Mesendoderm (in vitro differentiated cells): ENCODE data around the gene CCNY.

ENCODE experiments used
- DNase-seq: peaks from one replicate; pipeline ENCODE4 v3.0.0; 2013
- H2AK5ac ChIP-seq: 2 replicates; pipeline ENCODE4 v1.6.1; 2013; ENCODE audit warnings: low read length, inconsistent platforms
- H2BK120ac ChIP-seq: 2 replicates; pipeline ENCODE4 v1.6.1; 2013; ENCODE audit warnings: low read depth, mild to moderate bottlenecking, low read length, moderate library complexity, mixed read lengths
- H2BK15ac ChIP-seq: replicated peaks from 2 replicates; pipeline ENCODE4 v1.6.1; 2013; ENCODE audit warnings: low read depth, mild to moderate bottlenecking, moderate library complexity
- H2BK5ac ChIP-seq: 2 replicates; pipeline ENCODE4 v1.6.1; 2013; ENCODE audit warnings: low read length, inconsistent platforms
- H3K18ac ChIP-seq: 2 replicates; pipeline ENCODE4 v1.6.1; 2013; ENCODE audit warnings: mild to moderate bottlenecking, low read length, mixed read lengths
- H3K23ac ChIP-seq: one replicate; pipeline ENCODE4 v1.6.1; 2013; ENCODE audit warnings: low read length
- H3K27ac ChIP-seq: 2 replicates; pipeline ENCODE4 v1.5.1; 2013; ENCODE audit warnings: low read depth, mild to moderate bottlenecking, inconsistent platforms, low read length, moderate library complexity
- H3K27me3 ChIP-seq: 2 replicates; pipeline ENCODE4 v1.6.1; 2013; ENCODE audit warnings: low read length, control low read depth, mild to moderate bottlenecking, inconsistent platforms; ENCODE audit not compliant: insufficient read depth, poor library complexity
- H3K36me3 ChIP-seq: 2 replicates; pipeline ENCODE4 v1.6.1; 2013; ENCODE audit warnings: low read length, inconsistent platforms; ENCODE audit not compliant: control insufficient read depth, insufficient read depth
- H3K4ac ChIP-seq: one replicate; pipeline ENCODE4 v1.6.1; 2013; ENCODE audit warnings: low read depth, mild to moderate bottlenecking, low read length, moderate library complexity
- H3K4me1 ChIP-seq: 2 replicates; pipeline ENCODE4 v1.6.1; 2013; ENCODE audit warnings: low read depth, low read length, inconsistent platforms; ENCODE audit not compliant: control insufficient read depth
- H3K4me2 ChIP-seq: 2 replicates; pipeline ENCODE4 v1.6.1; 2013; ENCODE audit warnings: low read length
- H3K4me3 ChIP-seq: 2 replicates; pipeline ENCODE4 v1.5.1; 2013; ENCODE audit warnings: mild to moderate bottlenecking, low read length
- H3K56ac ChIP-seq: one replicate; pipeline ENCODE4 v1.6.1; 2013; ENCODE audit warnings: low read length
- H3K79me1 ChIP-seq: 2 replicates; pipeline ENCODE4 v1.6.1; 2013; ENCODE audit warnings: low read length, inconsistent platforms
- H3K79me2 ChIP-seq: 2 replicates; pipeline ENCODE4 v1.6.1; 2013; ENCODE audit warnings: mild to moderate bottlenecking, low read length; ENCODE audit not compliant: control insufficient read depth, insufficient read depth
- H3K9ac ChIP-seq: 2 replicates; pipeline ENCODE4 v1.6.1; 2013; ENCODE audit warnings: low read length, inconsistent platforms
- H4K5ac ChIP-seq: one replicate; pipeline ENCODE4 v1.6.1; 2013; ENCODE audit warnings: low read length
- H4K8ac ChIP-seq: one replicate; pipeline ENCODE4 v1.6.1; 2013; ENCODE audit warnings: low read depth, mild to moderate bottlenecking, control low read depth, low read length, moderate library complexity
- WGBS: extraction: QIAGEN DNeasy Blood & Tissue Kit; methylation state at CpG from one replicate; pipeline ENCODE4 v1.1.7; 2013; ENCODE audit warnings: low lambda C conversion rate, missing lambda C conversion rate; ENCODE audit not compliant: insufficient coverage; ENCODE audit errors: extremely low coverage; 5-methylcytosine and 5-hydroxymethylcytosine counted together

The CCNY gene

GRCh38 chr10:35367107-35367859 lies 31.0 kb downstream of the CCNY start:
- DNase-seq: no peak
- Histone ChIP-seq H2BK5ac (no peak overlapping the region), H3K56ac (no peak overlapping the region), H3K4me1 (no peaks in the 10 kb centered on the region), H3K27ac (no peak overlapping the region), H3K23ac (no peak overlapping the region), H3K18ac (no peak overlapping the region), H3K4me3 (no peak overlapping the region), H2AK5ac (no peak overlapping the region), H3K4ac (no peak overlapping the region), H3K27me3 (no peaks in the 10 kb centered on the region), H4K8ac (no peak overlapping the region), H2BK15ac (no peak overlapping the region), H3K79me2 (peaks cover 43% of the 10 kb centered on the region), H4K5ac (no peak overlapping the region), H3K36me3 (no peaks in the 10 kb centered on the region), H2BK120ac (no peak overlapping the region), H3K4me2 (no peak overlapping the region), H3K9ac (no peak overlapping the region), H3K79me1 (peaks cover 23% of the 10 kb centered on the region)
- no CpG with 5 or more reads among the region's 4 CpGs for WGBS

- Histone ChIP-seq H3K4me1 (no peaks in the 10 kb centered on the region), H3K56ac (no peak overlapping the region), H3K18ac (no peak overlapping the region), H2AK5ac (no peak overlapping the region), H3K4me3 (no peak overlapping the region), H3K79me2 (peaks cover 43% of the 10 kb centered on the region), H3K79me1 (peaks cover 24% of the 10 kb centered on the region), H4K5ac (no peak overlapping the region), H3K4ac (no peak overlapping the region), H2BK5ac (no peak overlapping the region), H2BK15ac (no peak overlapping the region), H3K36me3 (no peaks in the 10 kb centered on the region), H3K23ac (no peak overlapping the region), H3K9ac (no peak overlapping the region), H3K27me3 (no peaks in the 10 kb centered on the region), H3K27ac (no peak overlapping the region), H2BK120ac (no peak overlapping the region), H3K4me2 (no peak overlapping the region), H4K8ac (no peak overlapping the region)
- WGBS: no CpG with 5 or more reads among the region's 4 CpGs
- DNase-seq: no peak
Observed at GRCh38 chr10:35367982-35368381, 31.7 kb downstream of the CCNY start.

GRCh38 chr10:35368485-35369048 lies 32.3 kb downstream of the CCNY start:
- no peak overlapping the region for H3K4me2 ChIP-seq
- no peaks in the 10 kb centered on the region for H3K4me1 ChIP-seq
- H3K36me3 ChIP-seq: no peaks in the 10 kb centered on the region
- no peak for DNase-seq
- no peak overlapping the region for H3K4me3 ChIP-seq
- no peak overlapping the region for H3K4ac ChIP-seq
- no peaks in the 10 kb centered on the region for H3K27me3 ChIP-seq
- no peak overlapping the region for H2BK120ac ChIP-seq
- no peak overlapping the region for H4K5ac ChIP-seq
- peaks cover 24% of the 10 kb centered on the region for H3K79me1 ChIP-seq
- no peak overlapping the region for H2BK5ac ChIP-seq
- no peak overlapping the region for H2BK15ac ChIP-seq
- no peak overlapping the region for H3K27ac ChIP-seq
- no peak overlapping the region for H3K18ac ChIP-seq
- H4K8ac ChIP-seq: no peak overlapping the region
- WGBS: no CpG with 5 or more reads among the region's 11 CpGs
- H3K56ac ChIP-seq: no peak overlapping the region
- no peak overlapping the region for H2AK5ac ChIP-seq
- H3K23ac ChIP-seq: no peak overlapping the region
- no peak overlapping the region for H3K9ac ChIP-seq
- H3K79me2 ChIP-seq: peaks cover 41% of the 10 kb centered on the region

- WGBS: no CpG with 5 or more reads among the region's 6 CpGs
- H3K18ac ChIP-seq: no peak overlapping the region
- no peak for DNase-seq
- H4K5ac ChIP-seq: no peak overlapping the region
- H3K79me1 ChIP-seq: peaks cover 24% of the 10 kb centered on the region
- H3K4me1 ChIP-seq: no peaks in the 10 kb centered on the region
- no peak overlapping the region for H3K9ac ChIP-seq
- no peak overlapping the region for H3K4ac ChIP-seq
- no peak overlapping the region for H3K4me2 ChIP-seq
- no peaks in the 10 kb centered on the region for H3K36me3 ChIP-seq
- no peak overlapping the region for H3K4me3 ChIP-seq
- H2BK5ac ChIP-seq: no peak overlapping the region
- H3K79me2 ChIP-seq: peaks cover 41% of the 10 kb centered on the region
- H4K8ac ChIP-seq: no peak overlapping the region
- H3K23ac ChIP-seq: no peak overlapping the region
- no peak overlapping the region for H2BK15ac ChIP-seq
- H3K27me3 ChIP-seq: no peaks in the 10 kb centered on the region
- H3K56ac ChIP-seq: no peak overlapping the region
- no peak overlapping the region for H2AK5ac ChIP-seq
- no peak overlapping the region for H2BK120ac ChIP-seq
- no peak overlapping the region for H3K27ac ChIP-seq
Observed at GRCh38 chr10:35369049-35369611, 32.8 kb downstream of the CCNY start.

- H3K79me1 ChIP-seq: peaks cover 26% of the 10 kb centered on the region
- H4K5ac ChIP-seq: no peak overlapping the region
- no peak overlapping the region for H3K4me3 ChIP-seq
- H3K18ac ChIP-seq: no peak overlapping the region
- H2BK5ac ChIP-seq: no peak overlapping the region
- H3K23ac ChIP-seq: no peak overlapping the region
- peaks cover 38% of the 10 kb centered on the region for H3K79me2 ChIP-seq
- H3K4me1 ChIP-seq: no peaks in the 10 kb centered on the region
- no peak overlapping the region for H3K27ac ChIP-seq
- no peak overlapping the region for H3K4me2 ChIP-seq
- DNase-seq: no peak
- no peaks in the 10 kb centered on the region for H3K36me3 ChIP-seq
- no peak overlapping the region for H2BK15ac ChIP-seq
- H3K27me3 ChIP-seq: no peaks in the 10 kb centered on the region
- no peak overlapping the region for H2AK5ac ChIP-seq
- no peak overlapping the region for H2BK120ac ChIP-seq
- H3K4ac ChIP-seq: no peak overlapping the region
- H4K8ac ChIP-seq: no peak overlapping the region
- H3K9ac ChIP-seq: no peak overlapping the region
- WGBS: no CpG with 5 or more reads among the region's 3 CpGs
- H3K56ac ChIP-seq: no peak overlapping the region
Observed at GRCh38 chr10:35371731-35372130, 35.4 kb downstream of the CCNY start.
